ENCODE measurements around the gene WDR81.
A peak's percentile ranks its signal among the peaks of the same experiment; 100 is the strongest.
"Not testable (repeated sequence)": the region's sequence is repeated elsewhere in the genome, so short reads cannot be mapped to it uniquely, and the experiment has no call there.

The WDR81 gene

DNA sequence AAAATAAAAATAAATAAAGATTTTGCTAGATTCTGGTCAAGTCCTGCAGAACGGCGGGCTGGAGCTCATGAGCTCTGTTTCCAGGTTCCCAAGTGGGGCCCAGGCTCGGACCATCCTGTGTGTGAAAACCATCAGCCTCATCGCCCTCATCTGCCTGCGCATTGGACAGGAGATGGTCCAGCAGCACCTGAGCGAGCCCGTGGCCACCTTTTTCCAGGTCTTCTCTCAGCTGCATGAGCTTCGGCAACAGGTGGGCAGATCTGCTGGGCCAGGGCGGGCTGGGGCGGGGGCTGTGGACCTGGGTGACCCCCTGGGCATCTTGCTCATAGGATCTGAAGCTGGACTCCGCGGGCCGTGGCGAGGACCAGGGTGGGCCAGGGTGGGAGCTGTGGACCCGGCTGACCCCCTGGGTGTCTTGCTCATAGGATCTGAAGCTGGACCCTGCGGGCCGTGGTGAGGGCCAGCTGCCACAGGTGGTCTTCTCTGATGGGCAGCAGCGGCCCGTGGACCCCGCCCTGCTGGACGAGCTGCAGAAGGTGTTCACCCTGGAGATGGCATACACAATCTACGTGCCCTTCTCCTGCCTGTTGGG, 7.8 kb downstream of the WDR81 start:
- DNase-seq: no peak

DNA sequence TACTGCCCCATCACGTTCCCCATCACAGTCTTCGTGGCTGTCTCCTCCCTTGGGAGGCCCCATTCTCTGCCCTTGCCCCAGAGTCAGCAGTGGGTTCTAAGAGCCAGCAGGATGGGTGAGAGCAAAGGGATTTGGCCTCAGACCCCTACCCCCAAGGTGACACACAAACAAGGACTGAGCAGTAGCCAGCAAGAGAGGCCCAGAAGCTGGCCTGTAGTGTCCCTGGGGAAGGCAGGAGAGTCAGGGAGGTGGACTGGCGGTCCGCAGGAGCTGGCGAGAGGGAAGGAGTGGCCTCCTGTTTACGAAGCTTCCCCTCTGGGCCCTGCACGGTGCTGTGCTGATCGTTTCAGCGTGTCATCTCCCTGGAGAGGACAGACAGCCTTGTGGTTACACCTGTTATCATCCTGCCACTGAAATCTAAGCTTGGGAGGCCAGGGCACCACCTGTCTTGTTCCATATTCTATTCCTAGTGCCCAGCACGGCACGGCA, 8.4 kb downstream of the WDR81 start:
- DNase-seq: no peak

DNA sequence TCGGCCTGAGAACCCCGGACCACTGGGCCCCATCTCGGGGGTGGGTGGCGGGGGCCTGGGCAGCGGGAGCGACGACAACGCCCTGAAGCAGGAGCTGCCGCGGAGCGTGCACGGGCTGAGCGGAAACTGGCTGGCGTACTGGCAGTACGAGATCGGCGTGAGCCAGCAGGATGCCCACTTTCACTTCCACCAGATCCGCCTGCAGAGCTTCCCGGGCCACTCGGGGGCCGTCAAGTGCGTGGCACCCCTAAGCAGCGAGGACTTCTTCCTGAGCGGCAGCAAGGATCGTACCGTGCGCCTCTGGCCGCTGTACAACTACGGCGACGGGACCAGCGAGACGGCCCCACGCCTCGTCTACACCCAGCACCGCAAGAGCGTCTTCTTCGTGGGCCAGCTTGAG, 9.3 kb downstream of the WDR81 start:
- no peak for DNase-seq

DNA sequence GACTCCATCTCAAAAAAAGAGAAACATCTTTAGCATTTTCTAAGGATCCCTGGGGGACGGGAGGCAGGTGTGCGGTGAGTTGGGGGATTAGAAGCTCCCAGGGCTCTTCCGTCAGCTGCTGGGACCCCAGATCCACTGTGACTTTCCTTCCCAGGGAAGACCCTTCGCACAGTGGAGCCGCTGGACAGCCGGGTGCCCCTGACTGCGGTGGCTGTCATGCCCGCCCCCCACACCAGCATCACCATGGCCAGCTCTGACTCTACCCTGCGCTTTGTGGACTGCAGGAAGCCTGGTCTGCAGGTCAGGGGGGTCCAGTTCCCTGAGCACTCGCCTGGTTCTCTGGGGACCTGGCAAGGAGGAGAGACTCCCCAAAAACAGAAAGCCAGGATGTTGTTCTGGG, 10.9 kb downstream of the WDR81 start:
- DNase-seq: no peak

DNA sequence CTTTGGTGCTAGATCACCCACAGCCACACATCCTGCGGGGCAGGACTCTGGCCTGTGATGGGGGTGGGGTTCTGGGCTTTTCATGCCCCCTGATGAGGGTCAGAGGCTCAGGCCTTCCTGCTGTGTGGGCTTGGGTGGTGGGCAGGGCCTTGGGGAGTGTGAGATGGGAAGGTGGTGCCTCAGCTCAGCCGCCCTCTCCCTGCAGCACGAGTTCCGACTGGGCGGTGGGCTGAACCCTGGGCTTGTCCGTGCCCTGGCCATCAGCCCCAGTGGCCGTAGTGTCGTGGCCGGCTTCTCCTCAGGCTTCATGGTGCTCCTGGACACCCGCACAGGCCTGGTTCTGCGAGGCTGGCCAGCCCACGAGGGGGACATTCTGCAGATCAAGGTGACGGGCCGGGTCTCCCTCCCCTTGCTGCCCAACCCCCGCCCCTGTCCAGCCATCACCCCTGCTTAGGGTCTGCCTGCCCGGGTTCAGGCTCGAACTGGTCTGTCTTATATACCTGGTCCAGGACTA, 11.4 kb downstream of the WDR81 start:
- no peak for DNase-seq

DNA sequence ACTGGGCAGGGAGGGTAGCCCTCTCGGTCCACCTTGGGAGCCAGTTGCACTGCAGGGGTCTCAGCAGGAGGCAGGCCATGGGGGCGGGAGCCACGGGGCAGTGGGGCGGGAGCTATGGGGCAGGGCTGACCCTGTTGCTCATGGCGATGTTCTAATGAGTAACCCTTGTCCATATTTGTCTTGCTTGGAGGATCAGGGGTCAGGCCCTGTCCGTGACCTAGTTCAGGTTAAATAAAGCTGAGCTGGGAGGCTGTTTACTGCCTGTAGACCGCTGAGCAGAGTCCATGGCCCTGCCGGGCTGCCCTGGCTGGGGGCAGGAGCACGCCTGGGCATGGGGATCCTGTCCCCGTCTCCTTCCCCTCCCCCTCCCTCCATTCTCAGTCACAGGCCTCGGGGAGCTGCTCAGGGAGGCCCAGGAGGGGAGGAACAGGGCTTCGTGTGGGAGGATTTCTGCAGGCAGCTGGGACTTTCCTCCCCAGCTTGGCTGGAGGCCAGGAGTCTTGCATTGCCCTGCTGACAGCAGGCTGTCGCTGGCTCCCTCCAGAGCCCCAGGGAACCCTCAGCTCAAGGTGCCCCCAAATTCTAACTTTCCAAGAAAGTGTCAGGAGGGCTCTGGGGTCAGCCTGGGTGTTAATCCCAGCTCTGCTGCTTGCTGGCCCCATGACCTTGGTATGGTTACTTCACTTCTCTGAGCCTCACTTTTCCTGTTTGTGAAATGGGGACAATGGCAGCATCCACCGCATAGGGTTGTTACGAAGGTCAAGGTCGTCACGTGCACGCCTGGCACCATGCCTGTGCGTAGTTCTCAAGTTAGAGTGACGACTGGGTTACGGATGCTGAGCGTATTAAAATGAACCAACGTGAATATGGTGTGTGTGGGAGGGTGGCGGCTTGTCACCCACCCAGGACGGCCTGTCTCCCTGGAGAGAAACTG, 12.1 kb downstream of the WDR81 start:
- no peak for DNase-seq

DNA sequence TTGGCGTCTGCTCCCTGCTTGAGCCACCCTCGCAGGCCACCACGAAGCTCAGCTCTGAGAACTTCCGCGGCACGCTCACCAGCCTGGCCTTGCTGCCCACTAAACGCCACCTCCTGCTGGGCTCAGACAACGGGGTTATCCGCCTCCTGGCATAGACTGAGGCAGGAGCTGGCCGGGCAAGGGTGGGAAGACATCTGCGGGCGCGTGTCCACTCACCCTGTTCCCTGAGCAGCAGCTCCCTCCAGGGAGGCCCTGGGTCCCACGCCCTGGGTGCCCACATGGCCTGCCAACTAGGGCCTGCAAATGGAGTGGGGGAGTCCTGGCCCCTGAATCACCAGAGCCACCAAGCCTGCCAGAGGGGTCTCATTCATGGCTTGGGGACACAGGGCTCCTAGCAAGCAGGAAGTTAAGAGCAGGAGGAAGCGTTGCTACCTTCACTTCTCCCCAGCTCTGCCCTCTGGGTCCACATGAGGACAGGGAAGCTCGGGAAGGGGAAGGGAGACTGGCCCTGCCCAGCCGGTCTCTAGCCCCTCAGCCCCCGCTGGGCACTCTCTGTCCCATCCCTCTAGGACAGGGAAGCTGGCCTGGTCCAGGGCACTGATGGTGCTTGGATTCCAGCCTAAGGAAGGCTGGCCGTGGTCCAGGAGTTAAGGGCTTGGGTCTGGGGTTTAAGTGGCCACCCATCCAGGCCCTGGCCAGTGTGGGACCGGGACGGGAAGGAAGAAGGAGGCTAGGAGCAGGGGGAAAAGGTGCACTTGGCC, 13.2 kb downstream of the WDR81 start:
- no peak for DNase-seq

DNA sequence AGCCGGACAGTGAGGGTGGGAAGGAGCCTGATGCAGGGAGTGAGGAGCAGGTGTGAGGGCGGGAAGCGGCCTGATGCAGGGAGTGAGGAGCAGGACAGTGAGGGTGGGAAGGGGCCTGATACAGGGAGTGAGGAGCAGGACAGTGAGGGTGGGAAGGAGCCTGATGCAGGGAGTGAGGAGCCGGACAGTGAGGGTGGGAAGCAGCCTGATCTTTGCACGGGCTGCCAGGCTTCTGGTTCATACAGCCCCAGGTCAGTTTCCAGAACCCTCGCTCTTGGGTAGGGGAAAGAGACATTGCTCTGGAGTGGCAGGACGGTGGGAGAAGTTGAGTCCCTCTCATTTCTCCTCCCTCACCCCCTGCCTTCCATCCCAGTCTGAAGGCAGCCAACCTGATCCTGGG, 17.4 kb downstream of the WDR81 start:
- DNase-seq: not testable (repeated sequence)

DNA sequence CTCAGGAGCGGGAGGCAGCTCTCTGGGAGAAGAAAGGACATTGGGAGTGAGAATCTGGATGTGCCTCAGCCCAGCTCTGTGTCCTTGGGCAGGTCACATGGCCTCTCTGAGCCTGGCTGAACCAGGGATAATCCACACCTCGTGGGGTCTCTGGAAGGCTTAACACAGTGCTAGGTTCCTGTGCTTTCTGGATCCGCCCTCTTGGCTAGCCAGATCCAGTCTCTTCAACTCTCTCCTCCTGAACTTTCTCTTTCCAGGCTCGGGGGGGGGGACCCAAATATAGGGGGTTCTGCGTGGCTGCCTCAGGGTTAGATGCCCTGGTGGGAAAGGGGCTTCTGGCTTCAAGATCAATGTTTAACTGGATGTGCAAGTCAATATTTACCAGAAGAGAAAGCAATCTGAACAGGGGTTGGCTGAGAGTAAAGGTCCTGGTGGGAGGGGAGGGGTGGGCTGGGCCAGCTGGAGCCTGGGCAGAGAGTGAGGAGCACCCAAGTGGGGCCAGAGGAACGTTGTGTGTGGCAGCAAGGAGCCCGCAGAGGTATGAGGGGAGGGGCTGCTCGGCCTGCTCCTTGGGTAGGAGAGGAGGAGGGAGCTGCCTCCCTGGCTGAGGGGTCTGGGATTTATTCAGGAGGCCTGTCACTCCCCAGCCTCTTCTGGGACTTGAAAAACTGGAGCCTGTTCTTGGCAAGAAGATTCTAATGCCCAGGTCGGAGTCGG, 18.0 kb downstream of the WDR81 start, which contains the start of gene SERPINF2:
TSS of gene SERPINF2 (plus strand) at position 501 of the 717 bp plus-strand sequence. CDS start 2,125 bp downstream, outside the sequence.
- DNase-seq: no peak

DNA sequence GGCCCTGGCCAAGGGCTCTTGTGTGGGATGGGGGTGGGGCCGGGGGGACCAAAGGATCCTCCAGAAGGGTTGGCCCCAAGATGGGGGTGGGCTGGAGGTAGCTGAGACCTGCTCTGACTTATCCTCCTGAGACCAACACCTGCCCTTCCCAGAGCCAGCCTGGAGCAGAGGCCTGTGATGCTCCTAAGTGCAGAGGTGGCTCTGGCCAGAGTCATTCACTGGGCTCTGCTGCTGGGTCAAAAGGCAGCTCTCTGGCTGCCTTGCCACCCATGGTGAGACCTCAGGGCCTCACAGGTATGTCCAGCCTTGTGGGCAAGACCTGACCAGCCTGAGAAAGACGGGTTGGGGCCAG, 18.6 kb downstream of the WDR81 start:
- no peak for DNase-seq

DNA sequence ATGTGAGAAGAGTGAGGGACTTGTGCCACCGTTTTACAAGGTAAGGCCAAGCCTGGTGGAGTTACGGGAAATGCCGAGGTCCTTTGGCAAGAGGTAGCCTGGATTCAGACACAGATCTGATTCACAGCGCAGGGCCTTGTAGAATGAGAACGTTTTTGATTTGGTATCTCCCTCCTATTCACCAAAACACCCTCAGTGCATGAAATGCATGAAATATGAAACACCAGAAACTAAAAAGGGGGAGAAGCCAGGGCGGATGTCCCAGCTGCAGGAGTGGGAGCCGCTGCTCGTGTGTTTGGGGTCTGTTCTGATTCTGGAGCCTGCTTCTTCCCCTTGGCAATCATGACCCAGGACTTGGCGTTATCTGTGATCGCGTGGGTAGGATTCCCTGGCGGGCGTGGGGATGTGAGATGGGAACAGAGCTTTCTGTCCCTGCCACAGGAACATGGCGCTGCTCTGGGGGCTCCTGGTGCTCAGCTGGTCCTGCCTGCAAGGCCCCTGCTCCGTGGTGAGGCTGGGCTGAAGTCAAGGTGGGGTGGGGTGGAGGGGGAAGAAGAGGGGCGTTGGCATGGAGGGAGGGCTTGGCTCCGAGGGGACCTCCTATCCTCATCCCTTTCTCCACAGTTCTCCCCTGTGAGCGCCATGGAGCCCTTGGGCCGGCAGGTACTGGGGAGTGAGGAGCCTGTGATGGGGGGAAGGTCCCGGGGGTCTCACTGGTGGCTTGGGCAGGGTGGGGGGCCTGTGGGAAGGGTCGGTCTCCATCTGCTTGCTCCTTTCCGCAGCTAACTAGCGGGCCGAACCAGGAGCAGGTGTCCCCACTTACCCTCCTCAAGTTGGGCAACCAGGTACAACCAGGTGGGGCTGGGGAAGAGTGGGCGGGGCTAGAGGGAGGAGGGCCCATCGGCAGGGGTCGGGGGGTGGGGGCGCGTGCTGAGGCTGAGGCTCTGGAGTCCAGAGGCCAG, 20.3 kb downstream of the WDR81 start:
- no peak for DNase-seq

DNA sequence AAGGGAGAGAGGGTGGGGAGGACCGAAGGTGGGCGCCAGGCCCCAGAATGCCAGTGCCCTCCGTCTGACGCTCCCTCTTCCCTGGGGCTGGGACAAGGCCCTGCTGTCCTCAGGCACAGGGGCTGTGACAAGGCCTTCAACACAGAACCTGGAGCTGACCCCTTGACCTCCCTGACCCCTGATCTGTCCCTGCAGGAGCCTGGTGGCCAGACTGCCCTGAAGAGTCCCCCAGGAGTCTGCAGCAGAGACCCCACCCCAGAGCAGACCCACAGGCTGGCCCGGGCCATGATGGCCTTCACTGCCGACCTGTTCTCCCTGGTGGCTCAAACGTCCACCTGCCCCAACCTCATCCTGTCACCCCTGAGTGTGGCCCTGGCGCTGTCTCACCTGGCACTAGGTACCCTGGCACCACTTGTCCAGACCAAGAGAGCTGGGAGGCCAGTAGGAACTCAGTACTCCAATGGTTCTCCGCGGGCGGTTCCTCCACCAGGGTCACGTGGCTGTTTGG, 21.1 kb downstream of the WDR81 start:
- no peak for DNase-seq

DNA sequence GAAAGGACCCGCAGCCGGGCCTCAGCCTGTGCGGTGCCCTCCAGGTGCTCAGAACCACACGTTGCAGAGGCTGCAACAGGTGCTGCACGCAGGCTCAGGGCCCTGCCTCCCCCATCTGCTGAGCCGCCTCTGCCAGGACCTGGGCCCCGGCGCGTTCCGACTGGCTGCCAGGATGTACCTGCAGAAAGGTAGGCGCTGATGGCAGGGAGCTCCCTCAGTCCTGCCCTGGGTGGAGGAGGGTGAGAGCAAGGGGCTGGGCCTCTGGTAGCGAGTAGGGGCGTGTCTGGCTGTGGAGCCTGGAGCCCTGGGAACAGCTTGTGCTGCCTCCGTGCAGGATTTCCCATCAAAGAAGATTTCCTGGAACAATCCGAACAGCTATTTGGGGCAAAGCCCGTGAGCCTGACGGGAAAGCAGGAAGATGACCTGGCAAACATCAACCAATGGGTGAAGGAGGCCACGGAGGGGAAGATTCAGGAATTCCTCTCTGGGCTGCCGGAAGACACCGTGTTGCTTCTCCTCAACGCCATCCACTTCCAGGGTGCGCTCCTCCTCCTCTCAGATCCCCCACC, 22.6 kb downstream of the WDR81 start:
- no peak for DNase-seq

DNA sequence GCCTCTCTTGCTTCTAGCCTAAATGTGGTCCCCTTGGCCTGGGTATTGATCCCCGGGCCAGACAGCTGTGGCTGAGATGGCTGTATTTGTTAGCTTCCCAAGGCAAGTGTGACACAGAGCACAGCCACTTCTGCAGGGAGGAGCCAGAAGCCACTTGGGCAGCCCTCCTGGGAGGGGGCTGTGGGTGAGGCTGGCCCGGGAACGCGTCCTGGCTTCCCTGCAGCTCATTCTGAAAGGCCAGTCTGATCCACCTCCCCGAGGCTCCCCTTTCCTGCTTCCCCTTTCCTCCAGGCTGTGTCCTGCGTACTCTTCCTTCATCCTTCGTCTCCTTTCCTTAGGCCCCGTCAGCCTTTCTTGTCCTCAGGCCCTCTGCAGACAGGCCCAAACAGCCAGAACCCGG, 26.1 kb downstream of the WDR81 start:
- DNase-seq: no peak

DNA sequence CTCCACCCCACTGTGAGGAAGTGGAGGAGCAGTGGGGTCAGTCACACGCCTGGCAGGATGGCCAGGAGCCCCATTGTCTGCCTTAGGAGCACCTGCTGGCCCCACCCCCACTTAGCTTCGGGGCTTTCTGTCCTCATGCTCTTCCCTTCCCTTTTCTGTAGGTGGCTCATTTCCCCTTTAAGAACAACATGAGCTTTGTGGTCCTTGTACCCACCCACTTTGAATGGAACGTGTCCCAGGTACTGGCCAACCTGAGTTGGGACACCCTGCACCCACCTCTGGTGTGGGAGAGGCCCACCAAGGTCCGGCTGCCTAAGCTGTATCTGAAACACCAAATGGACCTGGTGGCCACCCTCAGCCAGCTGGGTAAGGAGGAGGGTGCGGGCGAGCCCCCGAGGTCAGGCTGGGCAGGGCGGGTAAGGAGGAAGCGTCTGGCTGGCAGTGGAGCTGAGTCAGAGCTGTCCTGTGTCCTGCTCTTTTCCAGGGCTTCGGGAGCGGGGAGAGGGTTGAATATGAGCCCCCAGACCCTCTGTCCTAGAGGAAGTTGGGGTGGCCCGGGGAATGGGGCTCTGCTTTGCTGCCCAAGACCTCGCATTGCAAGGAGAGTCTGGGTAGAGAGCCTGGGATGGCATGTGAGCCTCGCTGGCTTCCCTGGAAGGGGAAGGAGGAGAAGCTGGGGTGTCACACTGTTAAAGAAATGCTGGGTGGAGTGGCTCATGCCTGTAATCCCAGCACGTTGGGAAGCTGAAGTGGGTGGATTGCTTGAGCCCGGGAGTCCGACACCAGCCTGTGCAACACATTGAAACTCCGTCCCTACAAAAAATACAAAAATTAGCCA, 28.1 kb downstream of the WDR81 start:
- peak in 1 of 2 experiments; percentile 6 for DNase-seq

DNA sequence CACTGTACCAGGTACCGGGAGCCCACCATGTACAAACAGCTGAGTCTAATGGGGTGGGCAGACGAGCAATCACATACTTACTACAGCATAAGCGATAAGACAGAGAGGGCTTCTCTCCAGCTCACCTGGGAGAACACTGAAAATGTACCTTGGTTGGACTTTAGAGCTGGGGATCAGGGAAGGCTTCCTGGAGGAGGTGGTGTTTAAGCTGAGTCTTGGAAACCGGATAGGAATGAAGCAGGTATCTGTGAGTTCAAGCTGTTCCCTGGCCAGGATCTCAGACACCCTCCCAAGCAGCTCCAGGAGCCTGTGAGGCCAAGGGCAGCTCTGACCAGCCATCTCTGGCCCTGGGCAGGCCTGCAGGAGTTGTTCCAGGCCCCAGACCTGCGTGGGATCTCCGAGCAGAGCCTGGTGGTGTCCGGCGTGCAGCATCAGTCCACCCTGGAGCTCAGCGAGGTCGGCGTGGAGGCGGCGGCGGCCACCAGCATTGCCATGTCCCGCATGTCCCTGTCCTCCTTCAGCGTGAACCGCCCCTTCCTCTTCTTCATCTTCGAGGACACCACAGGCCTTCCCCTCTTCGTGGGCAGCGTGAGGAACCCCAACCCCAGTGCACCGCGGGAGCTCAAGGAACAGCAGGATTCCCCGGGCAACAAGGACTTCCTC, 29.4 kb downstream of the WDR81 start:
- no peak for DNase-seq

DNA sequence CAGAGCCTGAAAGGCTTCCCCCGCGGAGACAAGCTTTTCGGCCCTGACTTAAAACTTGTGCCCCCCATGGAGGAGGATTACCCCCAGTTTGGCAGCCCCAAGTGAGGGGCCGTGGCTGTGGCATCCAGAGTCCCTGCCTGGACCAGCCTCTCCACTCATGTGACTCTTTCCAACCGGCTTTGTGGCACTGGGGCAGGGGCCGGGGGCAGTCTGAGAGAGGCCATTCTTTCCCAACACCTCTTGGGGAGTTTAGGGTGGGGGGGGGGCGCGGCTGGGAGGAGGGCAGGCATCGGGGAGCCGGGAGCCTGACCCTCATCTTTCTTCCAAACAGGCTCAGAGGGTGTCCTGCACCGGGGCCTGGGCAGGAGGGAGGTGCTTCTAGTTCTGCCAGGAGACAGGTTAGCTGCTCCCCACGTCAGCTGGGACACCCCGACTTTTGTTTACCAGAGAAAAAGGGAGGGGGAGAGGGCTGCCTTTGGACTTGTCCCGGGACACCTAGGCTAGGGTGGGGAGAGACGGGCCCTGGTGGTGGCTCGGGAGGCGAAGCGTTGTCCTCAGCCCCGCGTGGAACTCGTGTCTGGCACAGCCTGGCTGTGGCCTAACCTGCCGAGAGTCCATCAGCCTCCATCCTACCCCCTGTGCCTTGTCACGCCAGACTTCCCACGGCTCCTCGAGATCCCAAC, 30.1 kb downstream of the WDR81 start:
- DNase-seq: no peak

DNA sequence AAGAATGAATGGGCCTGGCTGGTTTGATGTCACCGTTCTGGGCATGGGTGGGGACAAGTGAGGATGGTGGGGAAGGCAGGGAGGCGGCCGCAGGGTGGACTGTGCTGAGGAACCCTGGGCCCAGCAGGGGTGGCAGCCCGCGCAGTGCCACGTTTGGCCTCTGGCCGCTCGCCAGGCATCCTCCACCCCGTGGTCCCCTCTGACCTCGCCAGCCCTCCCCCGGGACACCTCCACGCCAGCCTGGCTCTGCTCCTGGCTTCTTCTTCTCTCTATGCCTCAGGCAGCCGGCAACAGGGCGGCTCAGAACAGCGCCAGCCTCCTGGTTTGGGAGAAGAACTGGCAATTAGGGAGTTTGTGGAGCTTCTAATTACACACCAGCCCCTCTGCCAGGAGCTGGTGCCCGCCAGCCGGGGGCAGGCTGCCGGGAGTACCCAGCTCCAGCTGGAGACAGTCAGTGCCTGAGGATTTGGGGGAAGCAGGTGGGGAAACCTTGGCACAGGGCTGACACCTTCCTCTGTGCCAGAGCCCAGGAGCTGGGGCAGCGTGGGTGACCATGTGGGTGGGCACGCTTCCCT, 30.8 kb downstream of the WDR81 start:
- DNase-seq: peak; percentile 6 to 52
